Measurements from ENCODE around the gene SDK1. TPM values are rescaled to one million over a fixed set of nuclear protein-coding genes. Genes with fewer than 3 reads are reported as not detected.

The SDK1 gene
- total RNA-seq, 1 donor from 2014 or later = 16.7 TPM

GRCh38 chr7:3887096-3887690 is 586.1 kb downstream of the SDK1 start:
- Histone ChIP-seq H3K4me3 (no peak overlapping the region), H3K36me3 (no peaks in the 10 kb centered on the region), H3K27me3 (no peaks in the 10 kb centered on the region), H3K27ac (peak overlapping the region; percentile 54), H3K9me3 (no peaks in the 10 kb centered on the region), H3K4me1 (peaks cover 9% of the 10 kb centered on the region)
- TF ChIP-seq POLR2AphosphoS5 (IDR thresholded peaks at IDR 0.05; ENCODE audit: insufficient read depth in 1 of 2, low read depth in 1 of 2) = peak in 1 of 2 donors; percentile 19
- TF ChIP-seq, protein P1, sequence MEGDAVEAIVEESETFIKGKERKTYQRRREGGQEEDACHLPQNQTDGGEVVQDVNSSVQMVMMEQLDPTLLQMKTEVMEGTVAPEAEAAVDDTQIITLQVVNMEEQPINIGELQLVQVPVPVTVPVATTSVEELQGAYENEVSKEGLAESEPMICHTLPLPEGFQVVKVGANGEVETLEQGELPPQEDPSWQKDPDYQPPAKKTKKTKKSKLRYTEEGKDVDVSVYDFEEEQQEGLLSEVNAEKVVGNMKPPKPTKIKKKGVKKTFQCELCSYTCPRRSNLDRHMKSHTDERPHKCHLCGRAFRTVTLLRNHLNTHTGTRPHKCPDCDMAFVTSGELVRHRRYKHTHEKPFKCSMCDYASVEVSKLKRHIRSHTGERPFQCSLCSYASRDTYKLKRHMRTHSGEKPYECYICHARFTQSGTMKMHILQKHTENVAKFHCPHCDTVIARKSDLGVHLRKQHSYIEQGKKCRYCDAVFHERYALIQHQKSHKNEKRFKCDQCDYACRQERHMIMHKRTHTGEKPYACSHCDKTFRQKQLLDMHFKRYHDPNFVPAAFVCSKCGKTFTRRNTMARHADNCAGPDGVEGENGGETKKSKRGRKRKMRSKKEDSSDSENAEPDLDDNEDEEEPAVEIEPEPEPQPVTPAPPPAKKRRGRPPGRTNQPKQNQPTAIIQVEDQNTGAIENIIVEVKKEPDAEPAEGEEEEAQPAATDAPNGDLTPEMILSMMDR (IDR thresholded peaks at IDR 0.05) = no peak
- intact Hi-C loops (cut with DNase I) = no loop called here
- no peak for DNase-seq (ENCODE audit: extremely low spot score in 2 of 2)

DNA sequence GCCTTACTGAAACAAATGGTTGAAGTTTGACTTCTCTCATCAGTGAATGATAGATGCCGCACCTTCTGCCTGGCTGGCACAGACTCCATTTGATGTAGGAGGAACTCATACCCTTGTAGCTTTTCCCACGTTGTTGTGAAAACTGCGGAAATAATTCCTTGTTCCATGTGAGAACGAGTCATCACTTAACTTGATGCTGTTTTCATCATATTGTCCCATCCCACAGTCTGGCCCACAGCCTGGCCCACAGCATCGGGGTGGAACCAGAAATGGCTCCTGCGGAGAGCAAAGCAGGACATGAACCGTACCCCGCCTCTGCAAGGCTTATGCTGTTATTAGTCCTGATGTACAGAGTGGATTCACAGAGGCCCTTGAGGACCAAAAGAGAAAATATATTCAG is 587.0 kb downstream of the SDK1 start:
- TF ChIP-seq POLR2A (IDR thresholded peaks at IDR 0.05) = no peak
- no peak for TF ChIP-seq POLR2AphosphoS5 (IDR thresholded peaks at IDR 0.05; ENCODE audit: insufficient read depth in 1 of 2, low read depth in 1 of 2)
- TF ChIP-seq, protein P1 (IDR thresholded peaks at IDR 0.05) = no peak
- intact Hi-C loops (cut with DNase I) = no loop called here
- H3K27me3 ChIP-seq = no peaks in the 10 kb centered on the region
- peaks cover 9% of the 10 kb centered on the region for H3K4me1 ChIP-seq
- H3K36me3 ChIP-seq = no peaks in the 10 kb centered on the region
- no peak for DNase-seq (ENCODE audit: extremely low spot score in 2 of 2)
- no peaks in the 10 kb centered on the region for H3K9me3 ChIP-seq
- peak overlapping the region; percentile 54 for H3K27ac ChIP-seq
- no peak overlapping the region for H3K4me3 ChIP-seq

DNA sequence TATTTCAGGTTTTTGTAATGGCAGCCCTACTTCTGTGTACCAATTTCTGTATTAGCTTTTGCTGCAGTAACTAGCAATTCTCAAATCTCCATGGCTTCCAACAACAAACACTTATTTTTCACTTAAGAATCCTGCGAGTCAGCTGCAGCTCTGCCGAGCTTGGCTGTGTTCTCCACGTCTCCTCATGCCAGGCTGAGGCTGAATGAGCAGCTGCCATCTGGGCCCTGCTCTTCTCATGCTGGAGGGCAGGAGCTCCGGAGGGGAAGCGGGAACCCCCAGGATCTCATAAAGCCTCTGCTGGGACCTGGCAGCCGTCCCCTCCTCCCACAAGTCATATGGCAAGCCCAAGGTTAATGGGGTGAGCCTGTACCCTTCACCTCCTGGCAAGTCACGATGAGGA is 591.1 kb downstream of the SDK1 start:
- H3K36me3 ChIP-seq = no peaks in the 10 kb centered on the region
- intact Hi-C loops (cut with DNase I) = loop anchor here (10.0 kb wide), 1 partner anchor 587 kb away; the partner anchor contains the start of gene SDK1
- no peaks in the 10 kb centered on the region for H3K9me3 ChIP-seq
- peaks cover under 1% of the 10 kb centered on the region for H3K4me1 ChIP-seq
- no peaks in the 10 kb centered on the region for H3K27me3 ChIP-seq
- no peak overlapping the region for H3K27ac ChIP-seq
- TF ChIP-seq POLR2AphosphoS5 (IDR thresholded peaks at IDR 0.05; ENCODE audit: insufficient read depth in 1 of 2, low read depth in 1 of 2) = no peak
- TF ChIP-seq, protein P1 (IDR thresholded peaks at IDR 0.05) = no peak
- no peak for TF ChIP-seq POLR2A (IDR thresholded peaks at IDR 0.05)
- H3K4me3 ChIP-seq = no peak overlapping the region
- peak in 1 of 2 donors; percentile 84 for DNase-seq (ENCODE audit: extremely low spot score in 2 of 2)

DNA sequence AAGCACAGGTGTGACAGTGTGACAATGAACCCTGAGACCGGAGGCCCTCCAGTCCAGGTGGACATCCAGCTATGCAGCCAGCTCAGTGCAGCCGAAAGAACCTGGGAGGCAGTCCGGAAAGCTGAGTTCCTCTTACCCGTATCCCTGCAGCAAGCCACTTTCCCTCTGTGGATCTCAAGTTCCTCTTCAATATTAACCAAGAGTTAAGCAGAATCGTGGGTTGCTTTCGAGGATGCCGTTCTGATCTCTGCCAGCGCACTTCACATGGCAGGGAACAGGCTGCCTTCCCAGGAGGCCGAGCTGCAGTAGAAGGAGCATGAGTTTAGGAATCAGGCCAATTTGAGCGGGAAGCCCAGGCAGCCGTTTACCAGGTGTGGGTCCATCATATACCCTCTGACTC is 591.6 kb downstream of the SDK1 start:
- Histone ChIP-seq H3K9me3 (no peaks in the 10 kb centered on the region), H3K27ac (no peak overlapping the region), H3K4me1 (no peaks in the 10 kb centered on the region), H3K4me3 (no peak overlapping the region), H3K27me3 (no peaks in the 10 kb centered on the region), H3K36me3 (no peaks in the 10 kb centered on the region)
- intact Hi-C loops (cut with DNase I) = loop anchor here (10.0 kb wide), 1 partner anchor 588 kb away; the partner anchor contains the start of gene SDK1
- DNase-seq (ENCODE audit: extremely low spot score in 2 of 2) = peak in 1 of 2 donors; percentile 70
- TF ChIP-seq, protein P1 (IDR thresholded peaks at IDR 0.05) = no peak
- no peak for TF ChIP-seq POLR2A (IDR thresholded peaks at IDR 0.05)
- no peak for TF ChIP-seq POLR2AphosphoS5 (IDR thresholded peaks at IDR 0.05; ENCODE audit: insufficient read depth in 1 of 2, low read depth in 1 of 2)

DNA sequence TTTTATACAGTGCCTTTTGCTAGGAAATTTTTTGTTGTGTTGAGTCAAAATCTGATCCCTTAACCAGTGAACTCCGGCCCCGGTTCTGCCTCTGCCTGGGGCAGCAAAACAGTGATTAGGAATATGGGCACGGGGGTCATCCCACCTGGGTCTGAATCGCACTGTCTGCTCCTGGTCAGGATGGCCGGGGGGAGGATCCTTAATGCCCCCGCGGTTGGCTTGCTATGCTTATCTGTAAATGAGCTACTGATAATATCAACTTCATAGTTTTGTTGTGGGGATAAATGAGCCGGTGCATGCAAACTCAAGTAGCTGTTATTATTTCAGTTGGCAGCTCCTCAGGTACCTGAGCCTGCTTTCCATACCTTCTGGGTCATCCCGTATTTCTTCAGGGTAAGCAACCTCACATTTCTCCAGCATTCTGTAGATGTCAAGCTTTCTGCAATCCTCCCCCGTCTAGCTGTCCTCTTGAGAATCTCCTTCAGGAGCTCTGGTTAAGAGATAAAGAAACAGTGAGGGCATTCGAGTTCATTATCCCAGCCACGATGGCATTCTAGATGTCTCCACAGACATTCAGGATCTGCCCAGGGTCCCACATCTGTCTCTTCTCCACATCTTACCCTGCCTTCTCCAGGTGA is 592.2 kb downstream of the SDK1 start:
- Histone ChIP-seq H3K9me3 (no peaks in the 10 kb centered on the region), H3K27ac (no peak overlapping the region), H3K4me1 (no peaks in the 10 kb centered on the region), H3K4me3 (no peak overlapping the region), H3K36me3 (no peaks in the 10 kb centered on the region), H3K27me3 (no peaks in the 10 kb centered on the region)
- intact Hi-C loops (cut with DNase I) = loop anchor here (10.0 kb wide), 1 partner anchor 588 kb away; the partner anchor contains the start of gene SDK1
- peak in 1 of 2 donors; percentile 77 for DNase-seq (ENCODE audit: extremely low spot score in 2 of 2)
- TF ChIP-seq POLR2A (IDR thresholded peaks at IDR 0.05) (no peak), POLR2AphosphoS5 (IDR thresholded peaks at IDR 0.05; ENCODE audit: insufficient read depth in 1 of 2, low read depth in 1 of 2) (no peak)
- TF ChIP-seq, protein P1 (IDR thresholded peaks at IDR 0.05) = no peak

All from vagina (tissue), 2 donors.